Trophoblast cell (in vitro differentiated cells and primary cell): ENCODE data around the gene RALGAPA2.

Experiments
- DNase-seq, 2 donors: peaks; one replicate each; pipeline ENCODE4 v3.0.0-alpha.2; 2016
- H2AFZ ChIP-seq: 2 replicates; pipeline ENCODE4 v1.6.1; 2013; ENCODE audit warnings: low read length, moderate library complexity, mild to moderate bottlenecking; ENCODE audit not compliant: insufficient read depth, poor library complexity
- H2AK5ac ChIP-seq: 2 replicates; pipeline ENCODE4 v1.6.1; 2013; ENCODE audit warnings: mild to moderate bottlenecking, low read length
- H2BK120ac ChIP-seq: 2 replicates; pipeline ENCODE4 v1.6.1; 2013; ENCODE audit warnings: low read length, mild to moderate bottlenecking, moderate library complexity; ENCODE audit not compliant: insufficient read depth, poor library complexity
- H2BK12ac ChIP-seq: 2 replicates; pipeline ENCODE4 v1.6.1; 2013; ENCODE audit warnings: mild to moderate bottlenecking, low read length, moderate library complexity
- H2BK5ac ChIP-seq: 2 replicates; pipeline ENCODE4 v1.6.1; 2013; ENCODE audit warnings: low read length, low read depth, moderate library complexity, mild to moderate bottlenecking; ENCODE audit not compliant: poor library complexity
- H3K14ac ChIP-seq: 2 replicates; pipeline ENCODE4 v1.6.1; 2013; ENCODE audit warnings: mild to moderate bottlenecking, low read length
- H3K18ac ChIP-seq: 2 replicates; pipeline ENCODE4 v1.6.1; 2013; ENCODE audit warnings: mild to moderate bottlenecking, low read length
- H3K23ac ChIP-seq: 2 replicates; pipeline ENCODE4 v1.6.1; 2013; ENCODE audit warnings: low read length
- H3K27ac ChIP-seq: 2 replicates; pipeline ENCODE4 v1.5.1; 2013; ENCODE audit warnings: low read depth, mild to moderate bottlenecking, inconsistent platforms, low read length, moderate library complexity
- H3K27me3 ChIP-seq: 2 replicates; pipeline ENCODE4 v1.6.1; 2013; ENCODE audit warnings: inconsistent platforms, mild to moderate bottlenecking, low read length, moderate library complexity; ENCODE audit not compliant: insufficient read depth
- H3K36me3 ChIP-seq, 2 experiments: 1 replicate in 1 of 2; 2 replicates in 1 of 2; pipeline ENCODE4 v1.6.1; 2013; ENCODE audit warnings: low read length in 2 of 2, mild to moderate bottlenecking in 2 of 2, moderate library complexity in 1 of 2; ENCODE audit not compliant: insufficient read depth in 2 of 2, control insufficient read depth in 1 of 2
- H3K4ac ChIP-seq: 2 replicates; pipeline ENCODE4 v1.6.1; 2013; ENCODE audit warnings: low read depth, mild to moderate bottlenecking, low read length, moderate library complexity
- H3K4me1 ChIP-seq, 2 experiments: 1 replicate in 1 of 2; 2 replicates in 1 of 2; pipeline ENCODE4 v1.6.1; 2013; ENCODE audit warnings: low read length in 2 of 2, mild to moderate bottlenecking in 2 of 2, moderate library complexity in 1 of 2; ENCODE audit not compliant: insufficient read depth in 2 of 2, control insufficient read depth in 1 of 2
- H3K4me2 ChIP-seq: 2 replicates; pipeline ENCODE4 v1.6.1; 2013; ENCODE audit warnings: inconsistent platforms, mild to moderate bottlenecking, low read length, moderate library complexity
- H3K4me3 ChIP-seq: 2 replicates; pipeline ENCODE4 v1.5.1; 2013; ENCODE audit warnings: mild to moderate bottlenecking, low read depth, low read length, inconsistent platforms
- H3K79me1 ChIP-seq: one replicate; pipeline ENCODE4 v1.6.1; 2013; ENCODE audit warnings: low read length
- H3K79me2 ChIP-seq: 2 replicates; pipeline ENCODE4 v1.6.1; 2013; ENCODE audit warnings: low read length, mild to moderate bottlenecking; ENCODE audit not compliant: control insufficient read depth, insufficient read depth, poor library complexity
- H3K9ac ChIP-seq: 2 replicates; pipeline ENCODE4 v1.6.1; 2013; ENCODE audit warnings: mild to moderate bottlenecking, low read length
- H3K9me3 ChIP-seq: 2 replicates; pipeline ENCODE4 v1.6.1; 2013; ENCODE audit warnings: low read depth, mild to moderate bottlenecking, control low read depth, inconsistent platforms, low read length; ENCODE audit not compliant: insufficient read depth
- H4K12ac ChIP-seq: 2 replicates; pipeline ENCODE4 v1.6.1; 2013; ENCODE audit warnings: low read depth, mild to moderate bottlenecking, low read length, moderate library complexity
- H4K8ac ChIP-seq: 2 replicates; pipeline ENCODE4 v1.6.1; 2013; ENCODE audit warnings: low read depth, mild to moderate bottlenecking, low read length, moderate library complexity
- H4K91ac ChIP-seq: one replicate; pipeline ENCODE4 v1.6.1; 2013; ENCODE audit warnings: low read depth, mild to moderate bottlenecking, low read length, moderate library complexity
- WGBS: extraction: QIAGEN DNeasy Blood & Tissue Kit; methylation state at CpG from one replicate; pipeline ENCODE4 v1.1.7; 2013; ENCODE audit warnings: missing lambda C conversion rate; ENCODE audit not compliant: insufficient read length, insufficient coverage; ENCODE audit errors: extremely low coverage; 5-methylcytosine and 5-hydroxymethylcytosine counted together

The RALGAPA2 gene

DNA sequence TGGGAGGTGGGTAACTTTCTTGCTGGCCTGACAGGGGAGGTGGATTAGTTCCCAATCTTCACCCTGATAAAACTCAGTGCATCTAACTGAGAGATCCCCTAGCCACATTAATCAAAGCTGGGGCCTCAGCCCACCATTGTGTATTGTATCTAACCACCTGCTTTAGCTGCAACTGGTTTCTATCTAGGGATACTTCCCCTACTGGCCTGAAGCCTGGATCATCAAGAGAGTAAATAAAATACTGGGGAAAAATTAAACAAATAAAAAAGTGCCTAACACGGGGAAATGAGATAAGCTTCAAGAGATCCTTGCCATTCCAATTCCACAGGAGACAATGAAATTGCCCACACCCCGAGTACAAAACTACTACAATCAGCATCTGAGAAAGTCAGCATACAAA, 195.1 kb downstream of the RALGAPA2 start:
- Histone ChIP-seq H2BK120ac (no peak overlapping the region), H4K91ac (no peak overlapping the region), H3K36me3 (peaks cover 2 to 9% of the 10 kb centered on the region in 2 experiments), H3K23ac (no peak overlapping the region), H3K4me1 (no peaks in the 10 kb centered on the region), H3K4ac (no peak overlapping the region), H3K4me3 (no peak overlapping the region), H2AFZ (no peak overlapping the region), H3K79me1 (no peaks in the 10 kb centered on the region), H3K4me2 (no peak overlapping the region), H4K12ac (no peak overlapping the region), H4K8ac (no peak overlapping the region), H3K27ac (no peak overlapping the region), H2BK5ac (no peak overlapping the region), H3K14ac (no peak overlapping the region), H2BK12ac (no peak overlapping the region), H3K9me3 (peaks cover 15% of the 10 kb centered on the region), H3K18ac (no peak overlapping the region), H2AK5ac (no peak overlapping the region), H3K9ac (no peak overlapping the region), H3K27me3 (no peaks in the 10 kb centered on the region), H3K79me2 (no peaks in the 10 kb centered on the region)
- DNase-seq, result no peak
- WGBS, result no CpG with 5 or more reads among the region's 2 CpGs

- H3K4me3 ChIP-seq, result no peak overlapping the region
- no peak overlapping the region for H2BK120ac ChIP-seq
- no peak overlapping the region for H4K12ac ChIP-seq
- H3K79me1 ChIP-seq, result no peaks in the 10 kb centered on the region
- no peak overlapping the region for H2AK5ac ChIP-seq
- H3K27me3 ChIP-seq, result no peaks in the 10 kb centered on the region
- H4K91ac ChIP-seq, result no peak overlapping the region
- H2BK5ac ChIP-seq, result no peak overlapping the region
- H3K23ac ChIP-seq, result no peak overlapping the region
- H3K79me2 ChIP-seq, result no peaks in the 10 kb centered on the region
- no peak overlapping the region for H3K18ac ChIP-seq
- no peak overlapping the region for H3K9ac ChIP-seq
- H3K36me3 ChIP-seq, result peaks cover 2 to 7% of the 10 kb centered on the region in 2 experiments
- no peak overlapping the region for H3K27ac ChIP-seq
- no peak overlapping the region for H3K4ac ChIP-seq
- no peak overlapping the region for H3K14ac ChIP-seq
- no CpG with 5 or more reads among the region's 1 CpG for WGBS
- no peaks in the 10 kb centered on the region for H3K4me1 ChIP-seq
- H3K4me2 ChIP-seq, result no peak overlapping the region
- H2BK12ac ChIP-seq, result no peak overlapping the region
- H2AFZ ChIP-seq, result no peak overlapping the region
- peaks cover 13% of the 10 kb centered on the region for H3K9me3 ChIP-seq
- DNase-seq, result no peak
- H4K8ac ChIP-seq, result no peak overlapping the region
Measured at GRCh38 chr20:20513720-20514119, 198.7 kb downstream of the RALGAPA2 start.

- Histone ChIP-seq H4K91ac (no peak overlapping the region), H3K27me3 (no peaks in the 10 kb centered on the region), H3K9me3 (no peaks in the 10 kb centered on the region), H2BK120ac (no peak overlapping the region), H2AK5ac (no peak overlapping the region), H3K18ac (no peak overlapping the region), H3K14ac (no peak overlapping the region), H2BK12ac (no peak overlapping the region), H3K4me1 (no peaks in the 10 kb centered on the region), H3K9ac (no peak overlapping the region), H3K23ac (no peak overlapping the region), H4K8ac (no peak overlapping the region), H3K27ac (no peak overlapping the region), H4K12ac (no peak overlapping the region), H2AFZ (no peak overlapping the region), H3K79me1 (no peaks in the 10 kb centered on the region), H3K79me2 (no peaks in the 10 kb centered on the region), H3K36me3 (no peaks in the 10 kb centered on the region), H3K4ac (no peak overlapping the region), H2BK5ac (no peak overlapping the region), H3K4me2 (no peak overlapping the region), H3K4me3 (no peak overlapping the region)
- no peak for DNase-seq
- no CpG with 5 or more reads among the region's 2 CpGs for WGBS
Measured at GRCh38 chr20:20505554-20505953, 206.9 kb downstream of the RALGAPA2 start.

GRCh38 chr20:20503777-20504530, 208.5 kb downstream of the RALGAPA2 start:
- H2BK12ac ChIP-seq, result no peak overlapping the region
- H3K14ac ChIP-seq, result no peak overlapping the region
- H3K79me1 ChIP-seq, result no peaks in the 10 kb centered on the region
- H3K23ac ChIP-seq, result no peak overlapping the region
- H3K4ac ChIP-seq, result no peak overlapping the region
- H3K27me3 ChIP-seq, result no peaks in the 10 kb centered on the region
- H3K27ac ChIP-seq, result no peak overlapping the region
- no peaks in the 10 kb centered on the region for H3K79me2 ChIP-seq
- no peak for DNase-seq
- no peak overlapping the region for H3K9ac ChIP-seq
- H4K12ac ChIP-seq, result no peak overlapping the region
- H4K8ac ChIP-seq, result no peak overlapping the region
- H3K36me3 ChIP-seq, result no peaks in the 10 kb centered on the region
- no peaks in the 10 kb centered on the region for H3K9me3 ChIP-seq
- H3K4me1 ChIP-seq, result no peaks in the 10 kb centered on the region
- no peak overlapping the region for H2AK5ac ChIP-seq
- no peak overlapping the region for H3K18ac ChIP-seq
- H2BK120ac ChIP-seq, result no peak overlapping the region
- WGBS, result no CpG with 5 or more reads among the region's 7 CpGs
- H4K91ac ChIP-seq, result no peak overlapping the region
- H3K4me3 ChIP-seq, result no peak overlapping the region
- H3K4me2 ChIP-seq, result no peak overlapping the region
- no peak overlapping the region for H2BK5ac ChIP-seq
- no peak overlapping the region for H2AFZ ChIP-seq
